Measurements from ENCODE around the gene UGP2. TPM values are rescaled to one million over a fixed set of nuclear protein-coding genes. Genes with fewer than 3 reads are reported as not detected.

The UGP2 gene
- total and polyA plus RNA-seq, 5 donors from 2014 or later: 118 to 279 (median 210) TPM

- H3K27me3 Mint-ChIP-seq: no peaks in the 10 kb centered on the region
- Histone ChIP-seq H3K4me3 (ENCODE audit: low read depth, low read length) (no peak overlapping the region), H3K9me3 (ENCODE audit: control insufficient read depth in 2 of 2, low read length in 2 of 2) (no peaks in the 10 kb centered on the region), H3K27ac (ENCODE audit: insufficient read depth, low read length, poor library complexity, severe bottlenecking) (peak overlapping the region; percentile 17), H3K4me1 (ENCODE audit: control insufficient read depth, insufficient read depth, low read length, poor library complexity, severe bottlenecking) (no peaks in the 10 kb centered on the region), H3K36me3 (ENCODE audit: control insufficient read depth, insufficient read depth, low read length) (peaks cover 94% of the 10 kb centered on the region), H3K27me3 (ENCODE audit: control insufficient read depth, insufficient read depth, low read length) (no peaks in the 10 kb centered on the region)
- DNase-seq (peak; percentile 12 to 69 (median 40)), ATAC-seq (ENCODE audit: low read depth in 2 of 2) (peak; percentile 76 to 80)
- H3K27ac Mint-ChIP-seq: peak overlapping the region; percentile 8 to 48 (median 45)
- peaks cover 38% of the 10 kb centered on the region for H3K36me3 Mint-ChIP-seq
- H3K4me3 Mint-ChIP-seq: no peak overlapping the region
- H3K4me1 Mint-ChIP-seq: peaks cover 8 to 19% (median 13%) of the 10 kb centered on the region in 4 donors
- no peaks in the 10 kb centered on the region for H3K9me3 Mint-ChIP-seq
Measured at GRCh38 chr2:63888490-63889402, 47.0 kb downstream of the UGP2 start.

GRCh38 chr2:63890678-63891077 is 49.0 kb downstream of the UGP2 start:
- Histone ChIP-seq H3K27me3 (ENCODE audit: control insufficient read depth, insufficient read depth, low read length) (no peaks in the 10 kb centered on the region), H3K4me3 (ENCODE audit: low read depth, low read length) (no peak overlapping the region), H3K36me3 (ENCODE audit: control insufficient read depth, insufficient read depth, low read length) (peaks cover 84% of the 10 kb centered on the region), H3K27ac (ENCODE audit: insufficient read depth, low read length, poor library complexity, severe bottlenecking) (peak overlapping the region; percentile 7), H3K9me3 (ENCODE audit: control insufficient read depth in 2 of 2, low read length in 2 of 2) (no peaks in the 10 kb centered on the region), H3K4me1 (ENCODE audit: control insufficient read depth, insufficient read depth, low read length, poor library complexity, severe bottlenecking) (no peaks in the 10 kb centered on the region)
- H3K4me1 Mint-ChIP-seq: peaks cover 4 to 19% (median 12%) of the 10 kb centered on the region in 4 donors
- ATAC-seq (ENCODE audit: low read depth in 2 of 2) (no peak), DNase-seq (no peak)
- peak overlapping the region in 2 of 3 donors; percentile 71 to 75 for H3K27ac Mint-ChIP-seq
- no peaks in the 10 kb centered on the region for H3K9me3 Mint-ChIP-seq
- H3K4me3 Mint-ChIP-seq: no peak overlapping the region
- H3K36me3 Mint-ChIP-seq: peaks cover 41% of the 10 kb centered on the region
- H3K27me3 Mint-ChIP-seq: no peaks in the 10 kb centered on the region

GRCh38 chr2:63891488-63892030 is 49.9 kb downstream of the UGP2 start:
- H3K4me3 Mint-ChIP-seq: no peak overlapping the region
- Histone ChIP-seq H3K27me3 (ENCODE audit: control insufficient read depth, insufficient read depth, low read length) (no peaks in the 10 kb centered on the region), H3K36me3 (ENCODE audit: control insufficient read depth, insufficient read depth, low read length) (peaks cover 79% of the 10 kb centered on the region), H3K9me3 (ENCODE audit: control insufficient read depth in 2 of 2, low read length in 2 of 2) (no peaks in the 10 kb centered on the region), H3K27ac (ENCODE audit: insufficient read depth, low read length, poor library complexity, severe bottlenecking) (no peak overlapping the region), H3K4me1 (ENCODE audit: control insufficient read depth, insufficient read depth, low read length, poor library complexity, severe bottlenecking) (no peaks in the 10 kb centered on the region), H3K4me3 (ENCODE audit: low read depth, low read length) (no peak overlapping the region)
- no peak for DNase-seq
- no peaks in the 10 kb centered on the region for H3K9me3 Mint-ChIP-seq
- no peaks in the 10 kb centered on the region for H3K27me3 Mint-ChIP-seq
- H3K27ac Mint-ChIP-seq: peak overlapping the region in 1 of 3 donors; percentile 71
- no peak for ATAC-seq (ENCODE audit: low read depth in 2 of 2)
- H3K4me1 Mint-ChIP-seq: peaks cover 4 to 18% (median 14%) of the 10 kb centered on the region in 4 donors
- H3K36me3 Mint-ChIP-seq: peaks cover 39% of the 10 kb centered on the region

GRCh38 chr2:63893163-63893562 is 51.5 kb downstream of the UGP2 start:
- no peak for ATAC-seq (ENCODE audit: low read depth in 2 of 2)
- no peak for DNase-seq
- H3K36me3 ChIP-seq (ENCODE audit: control insufficient read depth, insufficient read depth, low read length): peaks cover 77% of the 10 kb centered on the region
- H3K27me3 Mint-ChIP-seq: no peaks in the 10 kb centered on the region
- no peak overlapping the region for H3K27ac ChIP-seq (ENCODE audit: insufficient read depth, low read length, poor library complexity, severe bottlenecking)
- no peaks in the 10 kb centered on the region for H3K4me1 ChIP-seq (ENCODE audit: control insufficient read depth, insufficient read depth, low read length, poor library complexity, severe bottlenecking)
- H3K27ac Mint-ChIP-seq: peak overlapping the region in 2 of 3 donors; percentile 43 to 78
- no peaks in the 10 kb centered on the region for H3K27me3 ChIP-seq (ENCODE audit: control insufficient read depth, insufficient read depth, low read length)
- no peak overlapping the region for H3K4me3 Mint-ChIP-seq
- no peaks in the 10 kb centered on the region for H3K9me3 Mint-ChIP-seq
- no peak overlapping the region for H3K4me3 ChIP-seq (ENCODE audit: low read depth, low read length)
- H3K9me3 ChIP-seq (ENCODE audit: control insufficient read depth in 2 of 2, low read length in 2 of 2): no peaks in the 10 kb centered on the region
- H3K4me1 Mint-ChIP-seq: peaks cover 4 to 13% (median 11%) of the 10 kb centered on the region in 4 donors
- peaks cover 37% of the 10 kb centered on the region for H3K36me3 Mint-ChIP-seq

- Mint-ChIP-seq H3K27ac (no peak overlapping the region), H3K4me1 (peaks cover 0 to 10% (median 7%) of the 10 kb centered on the region in 4 donors), H3K27me3 (no peaks in the 10 kb centered on the region), H3K4me3 (no peak overlapping the region), H3K36me3 (peaks cover 38% of the 10 kb centered on the region), H3K9me3 (no peaks in the 10 kb centered on the region)
- Histone ChIP-seq H3K9me3 (ENCODE audit: control insufficient read depth in 2 of 2, low read length in 2 of 2) (no peaks in the 10 kb centered on the region), H3K27ac (ENCODE audit: insufficient read depth, low read length, poor library complexity, severe bottlenecking) (no peak overlapping the region), H3K4me3 (ENCODE audit: low read depth, low read length) (no peak overlapping the region), H3K27me3 (ENCODE audit: control insufficient read depth, insufficient read depth, low read length) (no peaks in the 10 kb centered on the region), H3K4me1 (ENCODE audit: control insufficient read depth, insufficient read depth, low read length, poor library complexity, severe bottlenecking) (no peaks in the 10 kb centered on the region), H3K36me3 (ENCODE audit: control insufficient read depth, insufficient read depth, low read length) (peaks cover 75% of the 10 kb centered on the region)
- DNase-seq (no peak), ATAC-seq (ENCODE audit: low read depth in 2 of 2) (no peak)
Measured at GRCh38 chr2:63894167-63894566, 52.5 kb downstream of the UGP2 start.

DNA sequence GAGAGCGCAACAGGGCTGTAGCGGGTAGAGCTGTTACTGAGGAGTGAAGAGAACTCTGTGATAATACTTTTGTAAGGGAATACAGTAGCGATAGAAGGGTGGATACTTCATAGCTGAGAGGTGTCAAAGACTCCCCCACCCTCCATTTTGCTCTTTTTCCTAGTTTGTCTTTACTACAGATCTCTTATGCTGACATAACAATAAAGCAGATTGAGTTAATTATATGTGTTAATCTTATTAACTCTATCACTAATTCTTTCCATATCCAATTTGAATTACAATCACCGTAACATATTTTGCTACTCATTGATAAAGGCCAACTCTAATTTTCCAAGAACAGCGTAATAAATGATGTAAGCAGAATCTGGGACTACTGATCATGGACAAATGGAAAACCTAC is 57.1 kb downstream of the UGP2 start:
- Histone ChIP-seq H3K9me3 (ENCODE audit: control insufficient read depth in 2 of 2, low read length in 2 of 2) (peaks cover 18 to 20% of the 10 kb centered on the region in 2 experiments), H3K4me1 (ENCODE audit: control insufficient read depth, insufficient read depth, low read length, poor library complexity, severe bottlenecking) (no peaks in the 10 kb centered on the region), H3K36me3 (ENCODE audit: control insufficient read depth, insufficient read depth, low read length) (peaks cover 41% of the 10 kb centered on the region), H3K27ac (ENCODE audit: insufficient read depth, low read length, poor library complexity, severe bottlenecking) (no peak overlapping the region), H3K4me3 (ENCODE audit: low read depth, low read length) (no peak overlapping the region), H3K27me3 (ENCODE audit: control insufficient read depth, insufficient read depth, low read length) (no peaks in the 10 kb centered on the region)
- Mint-ChIP-seq H3K4me3 (no peak overlapping the region), H3K36me3 (peaks cover 55% of the 10 kb centered on the region), H3K27me3 (no peaks in the 10 kb centered on the region), H3K4me1 (peaks cover 0 to 9% (median 3%) of the 10 kb centered on the region in 4 donors), H3K27ac (no peak overlapping the region), H3K9me3 (peaks cover 0 to 16% (median 9%) of the 10 kb centered on the region in 7 donors)
- DNase-seq (no peak), ATAC-seq (ENCODE audit: low read depth in 2 of 2) (no peak)

DNA sequence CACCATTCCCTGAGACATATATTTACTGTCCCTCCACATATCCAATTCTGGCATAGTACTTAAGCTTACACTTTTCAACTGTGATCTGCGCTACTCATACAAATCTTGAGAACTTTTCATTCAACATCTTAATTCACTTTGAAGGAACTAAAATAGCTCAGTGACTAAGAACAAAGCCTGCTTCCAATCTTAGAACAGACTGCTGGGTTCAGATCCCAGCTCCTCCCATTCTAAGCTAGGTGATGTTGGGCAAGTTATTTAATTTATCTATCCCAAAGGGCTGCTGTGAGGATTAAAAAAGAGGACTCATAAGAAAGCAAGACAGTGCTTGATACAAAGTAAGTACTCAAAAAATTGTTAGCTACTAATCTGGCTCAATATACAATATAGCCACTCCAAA is 57.9 kb downstream of the UGP2 start:
- Histone ChIP-seq H3K27ac (ENCODE audit: insufficient read depth, low read length, poor library complexity, severe bottlenecking) (no peak overlapping the region), H3K27me3 (ENCODE audit: control insufficient read depth, insufficient read depth, low read length) (no peaks in the 10 kb centered on the region), H3K4me3 (ENCODE audit: low read depth, low read length) (no peak overlapping the region), H3K9me3 (ENCODE audit: control insufficient read depth in 2 of 2, low read length in 2 of 2) (peaks cover 21 to 23% of the 10 kb centered on the region in 2 experiments), H3K36me3 (ENCODE audit: control insufficient read depth, insufficient read depth, low read length) (peaks cover 41% of the 10 kb centered on the region), H3K4me1 (ENCODE audit: control insufficient read depth, insufficient read depth, low read length, poor library complexity, severe bottlenecking) (no peaks in the 10 kb centered on the region)
- H3K4me3 Mint-ChIP-seq: no peak overlapping the region
- H3K4me1 Mint-ChIP-seq: peaks cover 2 to 9% (median 3%) of the 10 kb centered on the region in 4 donors
- H3K36me3 Mint-ChIP-seq: peaks cover 52% of the 10 kb centered on the region
- ATAC-seq (ENCODE audit: low read depth in 2 of 2): no peak
- DNase-seq: no peak
- H3K27ac Mint-ChIP-seq: peak overlapping the region in 1 of 3 donors; percentile 67
- H3K27me3 Mint-ChIP-seq: no peaks in the 10 kb centered on the region
- H3K9me3 Mint-ChIP-seq: peaks cover 0 to 16% (median 9%) of the 10 kb centered on the region in 7 donors
